ENCODE results near the gene PLCD1.
"Not testable (repeated sequence)": the region's sequence is repeated elsewhere in the genome, so short reads cannot be mapped to it uniquely, and the experiment has no call there.

Gene PLCD1

DNA sequence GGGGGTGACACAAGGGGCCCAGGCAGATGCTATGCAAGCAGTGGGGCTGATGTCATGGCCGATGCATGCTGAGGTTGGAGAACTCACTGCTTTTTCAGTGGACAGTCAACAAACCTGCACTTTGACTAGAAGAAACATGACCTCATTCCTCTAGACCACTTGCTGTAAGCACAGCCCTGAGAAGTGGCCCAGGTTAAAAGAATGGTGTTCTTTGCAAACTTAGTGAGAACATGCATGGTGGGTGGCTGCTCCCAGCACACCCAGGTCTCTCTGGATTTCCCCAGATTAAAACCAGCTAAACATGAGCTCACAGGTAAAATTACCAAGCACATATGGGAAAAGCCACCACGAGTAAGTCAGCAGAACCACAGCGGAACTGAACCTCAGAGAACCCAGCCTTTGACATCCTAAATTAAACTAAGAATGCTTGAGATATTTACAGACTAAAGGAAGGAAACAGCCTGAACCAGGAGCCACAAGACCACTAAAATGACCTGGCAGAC lies 25.1 kb upstream of the PLCD1 start:
- no peak overlapping the region for H3K27ac ChIP-seq
- H3K4me3 ChIP-seq = no peak overlapping the region
- TF ChIP-seq, protein P1, sequence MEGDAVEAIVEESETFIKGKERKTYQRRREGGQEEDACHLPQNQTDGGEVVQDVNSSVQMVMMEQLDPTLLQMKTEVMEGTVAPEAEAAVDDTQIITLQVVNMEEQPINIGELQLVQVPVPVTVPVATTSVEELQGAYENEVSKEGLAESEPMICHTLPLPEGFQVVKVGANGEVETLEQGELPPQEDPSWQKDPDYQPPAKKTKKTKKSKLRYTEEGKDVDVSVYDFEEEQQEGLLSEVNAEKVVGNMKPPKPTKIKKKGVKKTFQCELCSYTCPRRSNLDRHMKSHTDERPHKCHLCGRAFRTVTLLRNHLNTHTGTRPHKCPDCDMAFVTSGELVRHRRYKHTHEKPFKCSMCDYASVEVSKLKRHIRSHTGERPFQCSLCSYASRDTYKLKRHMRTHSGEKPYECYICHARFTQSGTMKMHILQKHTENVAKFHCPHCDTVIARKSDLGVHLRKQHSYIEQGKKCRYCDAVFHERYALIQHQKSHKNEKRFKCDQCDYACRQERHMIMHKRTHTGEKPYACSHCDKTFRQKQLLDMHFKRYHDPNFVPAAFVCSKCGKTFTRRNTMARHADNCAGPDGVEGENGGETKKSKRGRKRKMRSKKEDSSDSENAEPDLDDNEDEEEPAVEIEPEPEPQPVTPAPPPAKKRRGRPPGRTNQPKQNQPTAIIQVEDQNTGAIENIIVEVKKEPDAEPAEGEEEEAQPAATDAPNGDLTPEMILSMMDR (IDR thresholded peaks at IDR 0.05) = no peak
- no peak for DNase-seq (ENCODE audit: low spot score)

DNA sequence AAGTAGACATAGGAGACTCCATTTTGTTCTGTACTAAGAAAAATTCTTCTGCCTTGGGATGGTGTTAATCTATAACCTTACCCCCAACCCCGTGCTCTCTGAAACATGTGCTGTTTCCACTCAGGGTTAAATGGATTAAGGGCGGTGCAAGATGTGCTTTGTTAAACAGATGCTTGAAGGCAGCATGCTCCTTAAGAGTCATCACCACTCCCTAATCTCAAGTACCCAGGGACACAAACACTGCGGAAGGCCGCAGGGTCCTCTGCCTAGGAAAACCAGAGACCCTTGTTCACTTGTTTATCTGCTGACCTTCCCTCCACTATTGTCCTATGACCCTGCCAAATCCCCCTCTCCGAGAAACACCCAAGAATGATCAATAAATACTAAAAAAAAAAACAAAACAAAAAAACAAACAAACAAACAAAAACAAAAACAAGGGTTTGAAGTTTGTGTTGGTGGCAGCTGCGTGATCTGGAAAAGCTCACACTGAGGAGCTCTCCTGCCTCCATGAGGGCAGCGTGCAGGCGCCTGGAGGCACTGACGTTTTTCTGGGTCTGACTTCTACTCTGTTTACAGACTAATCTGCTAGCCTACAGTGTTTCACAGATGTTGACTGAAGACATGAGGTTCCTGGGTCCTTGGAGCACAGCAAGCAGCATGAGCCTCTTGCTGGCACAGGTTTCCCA lies 24.5 kb upstream of the PLCD1 start:
- H3K27ac ChIP-seq; DNase-seq (ENCODE audit: low spot score); H3K4me3 ChIP-seq: not testable (repeated sequence)

DNA sequence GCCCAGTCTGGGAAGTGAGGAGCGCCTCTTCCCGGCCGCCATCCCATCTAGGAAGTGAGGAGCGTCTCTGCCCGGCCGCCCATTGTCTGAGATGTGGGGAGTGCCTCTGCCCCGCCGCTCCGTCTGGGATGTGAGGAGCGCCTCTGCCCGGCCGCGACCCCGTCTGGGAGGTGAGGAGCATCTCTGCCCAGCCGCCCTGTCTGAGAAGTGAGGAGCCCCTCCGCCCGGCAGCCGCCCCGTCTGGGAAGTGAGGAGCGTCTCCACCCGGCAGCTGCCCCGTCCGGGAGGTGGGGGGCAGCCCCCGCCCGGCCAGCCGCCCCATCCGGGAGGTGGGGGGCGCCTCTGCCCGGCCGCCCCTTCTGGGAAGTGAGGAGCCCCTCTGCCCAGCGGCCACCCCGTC lies 23.8 kb upstream of the PLCD1 start:
- DNase-seq (ENCODE audit: low spot score); H3K4me3 ChIP-seq; H3K27ac ChIP-seq: not testable (repeated sequence)

DNA sequence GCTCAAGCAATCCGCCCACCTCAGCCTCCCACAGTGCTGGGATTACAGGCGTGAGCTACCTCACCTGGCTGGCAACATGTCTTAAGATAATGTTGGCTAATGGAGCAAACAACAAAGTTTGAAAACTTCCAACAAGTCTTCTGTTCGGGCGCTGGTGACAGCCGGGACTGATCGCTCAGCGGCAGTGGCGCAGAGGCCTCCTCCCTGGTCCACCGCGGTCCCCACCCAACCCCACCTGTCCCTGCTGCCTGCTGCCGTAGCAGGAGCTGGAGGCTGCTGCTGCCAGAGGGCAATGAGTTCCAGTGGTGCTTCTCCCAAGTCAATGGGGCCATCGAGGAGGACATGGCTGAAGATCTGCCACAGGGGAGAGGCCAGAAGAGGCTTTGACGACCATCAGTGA lies 21.7 kb upstream of the PLCD1 start:
- H3K27ac ChIP-seq = no peak overlapping the region
- TF ChIP-seq, protein P1 (IDR thresholded peaks at IDR 0.05) = no peak
- no peak overlapping the region for H3K4me3 ChIP-seq
- DNase-seq (ENCODE audit: low spot score) = no peak

DNA sequence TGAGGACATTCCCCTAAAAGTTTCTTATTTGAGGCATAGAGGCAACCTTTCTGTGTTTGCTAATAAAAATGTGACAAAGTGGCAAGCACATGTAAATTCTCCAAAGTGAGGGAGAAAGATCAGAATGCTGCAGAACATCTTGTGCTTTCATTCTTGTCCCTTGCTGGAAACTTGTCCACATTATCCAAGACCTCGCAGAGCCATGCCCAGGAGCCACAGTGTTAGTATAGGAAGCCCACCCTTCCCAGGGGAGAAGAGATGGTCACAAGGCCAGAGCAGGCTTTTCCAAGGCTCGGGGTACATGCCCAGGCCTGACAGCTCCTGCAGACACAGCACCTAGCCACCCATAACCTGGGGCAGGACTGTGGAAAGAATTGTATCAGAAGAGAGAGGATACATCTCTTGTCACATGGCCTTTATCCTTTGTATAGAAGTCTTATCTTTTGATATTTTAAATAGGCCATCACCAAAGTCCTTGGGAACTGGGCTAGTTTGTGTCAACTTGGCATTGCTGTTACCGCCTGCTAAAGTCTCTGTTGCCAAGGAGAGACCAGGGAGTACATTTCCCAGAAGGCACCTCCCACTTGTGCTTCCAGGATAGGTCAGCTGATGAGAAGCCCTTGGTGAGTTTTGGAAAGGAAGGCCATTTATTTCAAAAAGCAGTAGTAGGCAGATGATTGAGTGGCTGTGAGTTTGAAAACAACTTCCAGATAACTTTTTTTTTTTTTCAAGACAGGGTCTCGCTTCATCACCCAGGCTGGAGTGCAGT lies 20.1 kb upstream of the PLCD1 start:
- TF ChIP-seq, protein P1 (IDR thresholded peaks at IDR 0.05) = no peak
- H3K4me3 ChIP-seq = no peak overlapping the region
- no peak for DNase-seq (ENCODE audit: low spot score)
- no peak overlapping the region for H3K27ac ChIP-seq

DNA sequence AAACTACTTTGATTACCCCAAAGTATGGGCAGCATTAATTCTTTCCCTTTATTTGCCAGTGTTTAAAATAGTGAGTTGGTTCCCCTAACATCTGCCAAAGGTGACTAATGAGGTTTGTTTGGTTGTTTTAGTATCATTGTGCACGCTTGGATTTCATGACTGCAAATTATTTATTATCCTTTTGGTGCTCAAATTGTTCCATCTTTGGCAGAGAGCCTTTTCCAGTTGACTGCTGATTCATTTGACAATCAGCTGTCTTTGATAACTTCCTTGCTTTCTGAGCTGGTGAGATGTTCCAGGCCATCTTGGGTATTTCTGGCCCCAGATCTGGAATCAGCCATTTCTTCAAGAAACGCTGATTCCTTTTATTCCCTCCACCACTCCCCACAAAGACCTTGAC lies 18.5 kb upstream of the PLCD1 start:
- TF ChIP-seq, protein P1 (IDR thresholded peaks at IDR 0.05) = no peak
- Histone ChIP-seq H3K4me3 (no peak overlapping the region), H3K27ac (no peak overlapping the region)
- DNase-seq (ENCODE audit: low spot score) = no peak

DNA sequence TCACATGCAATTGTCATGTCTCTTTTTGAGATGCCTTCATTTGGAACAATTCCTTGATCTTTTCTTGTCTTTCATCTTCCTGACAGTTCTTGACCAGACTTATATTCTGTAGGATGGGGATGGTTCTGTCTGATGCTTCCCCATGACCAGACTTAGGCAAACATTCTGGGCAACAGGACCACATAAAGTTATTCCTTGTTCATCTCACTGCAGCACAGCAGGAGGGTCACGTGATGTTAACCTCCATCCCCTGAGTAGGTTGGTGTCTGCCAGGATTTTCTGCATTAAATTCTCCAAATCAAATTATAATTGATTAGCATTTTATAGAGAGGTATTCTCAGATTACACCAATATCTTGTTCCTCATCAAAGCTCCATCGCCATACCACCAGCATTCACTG lies 17.4 kb upstream of the PLCD1 start:
- Histone ChIP-seq H3K27ac (no peak overlapping the region), H3K4me3 (no peak overlapping the region)
- DNase-seq (ENCODE audit: low spot score) = no peak
- TF ChIP-seq, protein P1 (IDR thresholded peaks at IDR 0.05) = no peak

DNA sequence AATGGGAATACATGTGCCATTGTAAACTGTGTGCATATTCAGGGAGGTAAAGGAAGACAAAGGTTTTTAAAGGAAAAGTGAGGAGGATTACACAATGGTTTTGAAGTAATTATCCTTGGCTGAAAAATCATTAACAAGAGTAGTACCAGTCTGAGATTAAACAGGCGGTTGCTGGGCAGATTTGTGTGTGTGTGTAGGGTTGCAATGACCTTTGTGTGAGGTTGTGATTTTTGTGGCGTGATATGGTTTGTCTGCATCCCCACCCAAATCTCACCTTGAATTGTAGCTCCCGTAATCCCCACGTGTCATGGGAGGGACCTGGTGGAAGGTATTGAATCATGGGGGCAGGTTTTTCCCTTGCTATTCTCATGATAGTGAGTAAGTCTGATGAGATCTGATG lies 16.6 kb upstream of the PLCD1 start:
- H3K4me3 ChIP-seq = no peak overlapping the region
- no peak overlapping the region for H3K27ac ChIP-seq
- TF ChIP-seq, protein P1 (IDR thresholded peaks at IDR 0.05) = no peak
- no peak for DNase-seq (ENCODE audit: low spot score)
